HG03097 (cell line): ENCODE results near the gene POMT1.
"Not testable (repeated sequence)": the region's sequence is repeated elsewhere in the genome, so short reads cannot be mapped to it uniquely, and the experiment has no call there.

Experiments used
- ATAC-seq: cut with Tn5 transposase; IDR thresholded peaks from one replicate; pipeline ENCODE4 v1.9.1; 2021; ENCODE audit not compliant: unreplicated experiment, low FRiP score

Gene POMT1

DNA sequence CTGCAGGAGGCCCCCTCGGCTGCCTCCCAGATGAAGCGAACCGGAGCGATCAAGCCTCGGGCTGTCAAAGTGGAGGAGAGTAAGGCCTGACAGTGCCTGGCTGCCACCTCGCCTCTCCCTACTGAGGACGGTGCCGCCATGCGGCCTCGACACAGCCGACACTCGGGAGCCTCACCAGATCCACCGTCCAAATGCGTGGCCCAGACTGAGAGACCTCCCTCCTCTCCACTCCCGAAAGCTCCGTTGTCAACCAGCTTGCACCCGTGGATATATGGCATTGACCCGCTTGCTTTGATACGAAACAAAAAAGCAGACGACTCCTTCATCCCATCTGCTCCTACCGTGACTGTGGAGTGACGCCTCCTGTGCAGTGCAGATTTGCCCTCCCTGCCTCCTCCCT lies 6.9 kb upstream of the POMT1 start:
- ATAC-seq = no peak

DNA sequence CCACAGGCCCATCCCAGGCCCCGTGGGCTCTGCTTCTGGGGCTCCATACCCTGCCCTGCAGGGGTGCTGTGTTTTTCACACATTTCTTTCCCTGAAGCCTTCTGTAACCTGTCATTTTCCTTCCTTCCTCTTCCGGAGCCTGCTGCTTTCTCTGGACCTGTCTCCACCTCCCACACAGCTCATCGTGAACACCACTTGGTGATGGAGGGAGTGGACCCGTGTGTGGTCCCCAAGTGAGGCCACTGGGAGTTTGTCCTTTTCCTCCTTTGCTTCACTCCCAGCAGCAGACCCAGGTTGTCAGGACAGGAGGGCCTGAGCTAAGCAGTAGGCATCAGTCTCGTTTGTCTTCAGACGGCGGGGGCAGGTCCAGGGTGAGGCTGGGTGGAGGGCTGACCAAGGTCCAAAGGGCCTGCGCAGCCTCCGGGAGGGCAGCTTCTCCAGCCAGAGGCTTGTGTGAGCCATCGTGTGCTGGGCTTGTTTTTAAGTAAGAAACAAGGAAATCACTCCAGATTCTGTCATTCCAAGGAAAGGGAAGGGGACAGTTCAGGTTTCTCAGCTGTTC lies 5.8 kb upstream of the POMT1 start:
- no peak for ATAC-seq

DNA sequence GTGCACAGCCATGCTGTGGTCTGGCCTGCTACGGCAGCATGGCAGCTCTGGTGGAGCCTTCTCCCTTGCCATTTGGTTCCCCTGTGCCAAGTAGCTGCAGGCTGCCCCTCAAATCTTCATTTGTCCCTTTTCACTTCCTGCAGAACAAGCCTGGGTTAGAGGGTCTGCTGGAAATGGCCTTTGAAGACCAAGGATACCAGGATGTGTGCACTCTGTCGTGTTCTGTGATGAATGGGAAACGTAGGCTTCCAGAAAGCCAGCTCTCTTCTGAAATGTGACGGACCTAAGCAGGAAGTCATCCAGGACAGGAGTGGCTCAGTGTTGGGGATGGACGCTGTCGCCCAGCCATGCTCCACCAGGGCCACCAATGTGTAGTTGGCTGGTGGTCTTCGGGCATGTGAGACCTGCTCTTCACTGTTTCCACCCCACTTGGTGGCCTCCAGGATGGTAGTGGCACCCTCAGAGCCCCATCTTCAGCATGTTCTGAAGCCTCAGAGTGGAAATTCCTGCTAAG lies 3.4 kb upstream of the POMT1 start:
- no peak for ATAC-seq

DNA sequence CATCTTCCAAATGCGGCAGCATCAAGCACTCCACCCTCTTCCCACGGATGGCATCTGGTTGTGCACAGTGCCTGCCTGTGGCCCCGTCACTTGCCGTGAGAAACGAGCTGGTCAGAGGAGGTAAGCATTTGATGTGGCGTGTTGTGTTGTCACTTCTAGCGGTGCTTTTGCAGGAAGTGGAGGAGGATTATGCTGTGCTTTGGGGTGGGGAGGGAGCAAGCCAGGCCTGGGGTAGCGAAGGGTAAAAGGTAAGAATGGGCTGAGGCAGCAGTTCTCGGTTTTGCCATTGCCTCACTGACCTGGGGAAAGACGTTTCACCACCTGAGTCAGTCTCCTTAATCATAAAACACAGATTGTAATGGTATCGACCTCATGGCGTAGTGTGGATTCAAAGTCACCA lies 2.3 kb upstream of the POMT1 start:
- ATAC-seq = no peak

DNA sequence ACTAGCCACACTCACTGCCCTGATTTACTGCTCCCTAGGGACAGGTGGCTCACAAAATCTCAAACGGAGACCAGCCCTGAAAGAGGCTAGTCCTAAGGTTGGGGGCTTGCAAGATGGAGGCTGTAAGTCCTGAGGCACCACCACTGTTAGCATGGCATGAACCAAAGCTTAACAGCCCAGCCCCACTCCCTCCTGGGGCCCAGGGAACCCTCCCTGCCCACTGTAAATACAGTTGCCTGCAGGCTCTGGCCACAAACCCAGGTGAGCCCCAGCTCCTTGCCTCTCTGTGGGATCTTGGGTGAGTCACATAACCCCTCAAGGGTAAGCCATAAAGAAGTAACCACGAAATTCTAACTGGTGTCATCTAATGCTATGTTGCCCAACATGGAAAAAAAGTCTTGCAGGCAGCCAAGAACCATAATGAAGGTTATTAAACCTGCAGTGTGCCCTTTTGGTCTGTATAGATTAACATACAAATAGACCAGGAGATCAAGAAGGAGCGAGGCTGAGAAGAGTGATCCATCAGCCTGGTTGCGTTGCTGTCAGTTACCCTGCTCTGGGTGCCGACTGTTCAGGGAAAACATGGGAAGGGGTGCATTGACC lies 1.7 kb upstream of the POMT1 start:
- no peak for ATAC-seq

DNA sequence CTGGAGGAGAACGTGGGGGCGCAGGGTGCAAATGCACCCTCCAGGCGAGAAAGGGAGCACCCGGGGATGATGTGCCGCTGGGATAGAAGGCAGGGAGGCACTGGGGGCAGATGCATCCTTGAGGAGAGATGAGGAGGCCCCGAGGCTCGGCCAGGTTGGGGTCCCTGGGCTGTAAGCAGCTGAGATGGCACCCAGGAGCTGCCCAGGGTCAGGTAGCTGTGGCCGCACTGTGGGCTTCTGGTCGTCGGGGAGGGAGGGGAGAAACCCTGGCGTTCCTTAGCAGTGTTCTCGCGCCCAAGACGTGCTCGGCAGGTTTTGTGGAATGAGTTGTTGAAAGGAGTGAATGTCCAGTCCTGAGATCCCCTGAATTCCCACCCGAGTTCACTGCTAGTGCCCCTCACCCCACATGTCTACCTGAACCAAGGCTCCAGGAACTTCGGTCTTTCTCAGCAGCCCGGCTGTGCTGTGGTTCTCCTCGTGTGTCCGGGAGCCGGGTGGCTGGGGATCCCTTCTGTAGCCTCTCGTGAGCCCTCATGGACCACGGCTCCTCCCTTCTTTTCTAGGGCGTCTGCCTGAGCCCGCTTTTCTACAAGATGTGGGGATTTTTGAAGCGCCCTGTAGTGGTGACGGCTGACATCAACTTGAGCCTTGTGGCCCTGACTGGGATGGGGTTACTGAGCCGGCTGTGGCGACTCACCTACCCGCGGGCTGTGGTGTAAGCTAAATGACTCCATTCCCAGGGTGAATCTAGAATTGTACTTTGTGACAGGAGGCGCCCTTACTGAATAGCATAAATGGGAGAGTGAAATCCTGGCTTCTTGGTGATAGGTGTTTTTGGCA lies 1.1 kb downstream of the POMT1 start:
- ATAC-seq = no peak

DNA sequence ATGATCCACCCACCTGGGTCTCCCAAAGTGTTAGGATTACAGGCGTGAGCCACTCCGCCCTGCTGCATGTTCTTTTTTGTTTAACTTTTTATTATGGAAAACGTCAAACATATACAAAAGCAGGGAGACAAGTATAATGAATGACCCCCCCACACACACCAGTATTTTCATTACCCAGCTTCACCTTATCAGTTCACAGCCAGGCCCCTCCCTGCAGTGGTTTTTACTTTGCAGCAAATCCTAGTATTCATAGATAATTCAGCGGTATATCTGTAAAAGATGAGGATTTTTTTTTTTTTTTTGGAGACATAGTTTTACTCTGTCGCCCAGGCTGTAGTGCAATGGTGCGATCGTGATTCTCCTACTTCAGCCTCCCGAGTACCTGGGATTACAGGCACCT lies 2.3 kb downstream of the POMT1 start:
- no peak for ATAC-seq

DNA sequence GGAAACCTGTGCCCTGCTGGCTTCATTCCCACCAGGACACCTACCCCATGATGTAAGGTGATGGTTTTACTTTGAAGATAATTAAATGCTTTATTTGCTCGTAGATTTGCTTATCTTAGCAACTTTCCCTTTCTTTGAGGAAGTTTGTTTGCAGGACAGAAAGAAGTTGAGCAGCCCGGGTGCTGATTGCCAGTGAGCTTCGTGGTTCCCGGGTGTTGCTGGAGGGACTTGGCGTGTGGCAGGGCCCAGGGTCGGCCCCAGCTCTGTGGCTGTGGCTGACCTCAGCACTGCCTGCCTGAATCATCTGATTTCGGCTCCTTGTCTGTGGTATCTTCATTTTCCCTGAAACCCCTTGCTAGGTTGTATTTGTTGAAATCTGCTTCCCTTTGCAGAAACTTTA lies 8.7 kb downstream of the POMT1 start:
- no peak for ATAC-seq

DNA sequence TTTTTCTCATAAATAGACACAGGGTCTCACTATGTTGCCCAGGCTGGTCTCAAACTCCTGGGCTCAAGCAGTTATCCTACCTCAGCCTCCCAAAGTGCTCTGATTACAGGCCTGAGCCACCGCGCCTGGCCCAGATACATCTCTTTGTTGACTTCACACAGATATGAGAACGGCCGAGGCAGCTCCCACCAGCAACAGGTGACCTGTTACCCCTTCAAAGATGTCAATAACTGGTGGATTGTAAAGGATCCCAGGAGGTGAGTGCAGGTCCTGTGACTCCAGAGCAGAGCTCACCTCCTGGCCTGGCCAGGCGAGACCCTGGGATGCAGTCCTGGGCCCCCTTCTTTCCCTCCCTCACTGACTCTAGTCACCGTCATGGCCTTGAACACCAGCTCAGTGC lies 9.2 kb downstream of the POMT1 start:
- ATAC-seq = no peak

DNA sequence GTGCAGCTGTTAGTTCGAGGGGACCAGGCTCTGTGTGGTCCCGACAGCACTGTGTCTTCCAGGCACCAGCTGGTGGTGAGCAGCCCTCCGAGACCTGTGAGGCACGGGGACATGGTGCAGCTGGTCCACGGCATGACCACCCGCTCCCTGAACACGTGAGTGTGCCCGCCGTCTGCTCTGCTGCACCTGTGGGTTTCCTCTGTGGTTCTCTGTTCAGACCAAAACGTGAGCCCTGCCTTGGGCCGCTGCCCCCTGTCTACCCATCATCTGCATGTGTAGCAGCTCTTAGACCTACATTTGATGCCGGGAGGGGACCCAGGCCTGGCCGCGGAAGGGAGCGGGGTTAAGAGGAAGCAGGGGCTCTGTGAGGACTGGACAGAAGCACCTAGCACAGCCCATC lies 10.5 kb downstream of the POMT1 start:
- ATAC-seq = no peak

DNA sequence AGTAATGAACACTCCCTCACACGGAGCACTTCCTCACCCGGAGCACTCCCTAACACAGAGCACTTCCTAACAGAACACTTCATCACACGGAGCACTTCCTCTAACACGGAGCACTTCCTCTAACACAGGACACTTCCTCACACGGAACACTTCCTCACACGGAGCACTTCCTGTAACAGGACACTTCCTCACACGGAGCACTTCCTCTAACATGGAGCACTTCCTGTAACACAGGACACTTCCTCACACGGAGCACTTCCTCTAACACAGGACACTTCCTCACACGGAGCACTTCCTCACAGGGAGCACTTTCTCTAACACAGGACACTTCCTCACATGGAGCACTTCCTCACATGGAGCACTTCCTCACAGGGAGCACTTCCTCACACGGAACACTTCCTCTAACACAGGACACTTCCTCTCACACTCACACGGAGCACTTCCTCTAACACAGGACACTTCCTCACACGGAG lies 12.9 kb downstream of the POMT1 start:
- not testable (repeated sequence) for ATAC-seq

DNA sequence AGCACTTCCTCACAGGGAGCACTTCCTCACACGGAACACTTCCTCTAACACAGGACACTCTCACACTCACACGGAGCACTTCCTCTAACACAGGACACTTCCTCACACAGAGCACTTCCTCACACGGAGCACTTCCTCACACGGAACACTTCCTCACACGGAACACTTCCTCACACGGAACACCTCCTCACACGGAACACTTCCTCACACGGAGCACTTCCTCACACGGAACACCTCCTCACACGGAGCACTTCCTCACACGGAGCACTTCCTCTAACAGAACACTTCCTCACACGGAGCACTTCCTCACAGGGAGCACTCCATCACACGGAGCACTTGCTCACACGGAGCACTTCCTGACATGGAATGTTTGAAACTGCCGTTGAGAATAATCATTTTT lies 13.4 kb downstream of the POMT1 start:
- ATAC-seq = no peak

DNA sequence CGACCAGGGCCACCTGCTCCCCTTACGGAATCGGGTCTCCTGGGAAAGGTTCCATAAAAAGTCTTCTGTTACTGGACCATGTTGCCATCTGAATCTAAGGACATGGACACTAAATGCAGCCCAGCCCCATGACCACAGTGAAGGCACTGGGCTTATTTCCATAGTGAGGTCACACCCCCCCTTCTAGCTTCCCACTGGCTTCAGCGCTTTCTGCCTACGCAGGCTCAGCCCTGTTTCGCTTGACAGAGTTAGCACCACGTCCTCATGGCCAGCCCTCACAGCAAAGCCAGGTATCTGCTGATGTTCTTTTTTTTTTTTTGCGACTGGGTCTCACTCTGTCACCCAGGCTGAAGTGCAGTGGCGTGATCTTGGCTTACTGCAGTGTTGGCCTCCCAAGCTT lies 14.2 kb downstream of the POMT1 start:
- ATAC-seq = no peak

DNA sequence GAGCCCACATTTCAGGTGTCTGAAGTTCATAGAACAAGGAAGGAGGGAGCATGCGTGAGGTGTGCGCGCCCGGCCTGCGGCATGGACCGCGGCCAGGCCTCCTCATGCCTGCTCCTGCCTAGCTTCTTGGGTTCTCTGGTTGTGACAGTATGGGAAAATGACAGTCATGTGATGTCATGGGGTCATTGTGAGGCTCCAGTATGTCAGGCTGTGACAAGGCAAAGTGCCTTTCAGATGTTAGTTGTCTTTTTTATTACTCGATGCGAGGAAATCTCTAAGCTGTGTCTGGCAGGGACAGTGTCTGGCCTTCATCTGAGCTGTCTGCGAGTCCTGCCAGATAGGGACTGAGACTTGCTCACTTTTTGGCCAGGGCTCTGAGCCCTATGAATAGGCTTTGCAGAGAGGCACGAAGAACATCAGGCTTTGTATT lies 15.1 kb downstream of the POMT1 start:
- ATAC-seq = no peak

DNA sequence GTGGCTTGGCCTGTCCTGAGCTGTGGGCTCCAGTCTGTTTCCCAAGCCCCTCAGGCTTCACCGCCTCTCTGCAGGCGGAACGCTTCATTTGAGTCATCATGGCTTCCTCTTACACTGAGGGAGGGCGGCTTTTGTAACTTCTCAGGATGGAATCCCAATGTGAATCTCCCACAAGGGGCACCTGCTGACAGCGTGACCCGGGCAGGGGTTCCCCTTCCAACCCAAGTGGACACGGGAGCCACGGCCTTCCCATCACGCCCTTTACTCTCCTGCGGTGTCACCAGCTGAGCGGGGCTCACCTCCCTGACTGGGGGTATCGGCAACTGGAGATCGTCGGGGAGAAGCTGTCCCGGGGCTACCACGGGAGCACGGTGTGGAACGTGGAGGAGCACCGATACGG lies 15.8 kb downstream of the POMT1 start:
- no peak for ATAC-seq

DNA sequence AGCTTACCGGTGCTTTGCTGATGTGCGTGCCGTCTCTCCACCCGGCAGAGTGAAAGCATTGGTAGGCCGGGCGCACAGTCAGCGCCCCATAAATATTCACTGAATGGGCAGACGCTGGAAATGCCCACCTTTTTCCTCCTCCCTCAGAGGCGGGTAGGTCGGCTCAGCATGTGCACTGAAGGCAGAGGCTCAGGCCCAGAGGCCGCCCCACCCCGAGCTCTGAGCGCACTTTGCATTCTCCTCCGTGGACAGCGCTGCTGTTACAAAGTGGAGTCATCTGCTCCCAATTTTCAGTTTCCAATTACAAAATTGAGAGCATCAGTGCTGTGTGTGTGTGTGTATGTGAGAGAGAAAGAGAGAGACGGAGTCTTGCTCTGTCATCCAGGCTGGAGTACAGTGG lies 17.8 kb downstream of the POMT1 start:
- ATAC-seq = no peak

DNA sequence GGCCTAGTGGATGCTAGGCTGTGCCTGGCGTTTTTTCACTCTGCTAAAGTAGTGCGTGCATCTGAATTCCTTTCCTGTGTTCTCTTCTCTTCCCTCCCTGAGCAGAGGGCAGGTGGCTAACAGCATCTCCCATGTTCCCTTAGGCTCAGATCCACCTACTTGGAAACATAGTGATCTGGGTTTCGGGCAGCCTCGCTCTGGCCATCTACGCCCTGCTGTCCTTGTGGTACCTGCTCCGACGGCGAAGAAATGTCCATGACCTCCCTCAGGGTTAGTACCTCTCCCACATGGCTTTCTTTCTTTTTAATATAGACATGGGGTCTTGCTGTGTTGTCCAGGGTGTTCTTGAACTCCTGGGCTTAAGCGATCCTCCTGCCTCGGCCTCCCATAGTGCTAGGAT lies 18.5 kb downstream of the POMT1 start:
- ATAC-seq = no peak

DNA sequence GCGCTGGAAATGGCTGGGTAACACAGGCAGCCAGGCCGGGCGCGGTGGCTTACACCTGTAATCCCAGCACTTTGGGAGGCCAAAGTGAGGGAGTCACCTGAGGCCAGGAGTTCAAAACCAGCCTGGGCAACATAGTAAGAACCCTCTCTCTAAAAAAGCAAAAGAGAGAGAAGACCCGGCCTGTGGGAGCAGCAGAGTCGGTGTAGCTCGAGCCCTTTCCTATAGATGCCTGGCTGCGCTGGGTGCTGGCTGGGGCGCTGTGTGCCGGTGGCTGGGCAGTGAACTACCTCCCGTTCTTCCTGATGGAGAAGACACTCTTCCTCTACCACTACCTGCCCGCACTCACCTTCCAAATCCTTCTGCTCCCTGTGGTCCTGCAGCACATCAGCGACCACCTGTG lies 19.1 kb downstream of the POMT1 start:
- ATAC-seq = no peak

DNA sequence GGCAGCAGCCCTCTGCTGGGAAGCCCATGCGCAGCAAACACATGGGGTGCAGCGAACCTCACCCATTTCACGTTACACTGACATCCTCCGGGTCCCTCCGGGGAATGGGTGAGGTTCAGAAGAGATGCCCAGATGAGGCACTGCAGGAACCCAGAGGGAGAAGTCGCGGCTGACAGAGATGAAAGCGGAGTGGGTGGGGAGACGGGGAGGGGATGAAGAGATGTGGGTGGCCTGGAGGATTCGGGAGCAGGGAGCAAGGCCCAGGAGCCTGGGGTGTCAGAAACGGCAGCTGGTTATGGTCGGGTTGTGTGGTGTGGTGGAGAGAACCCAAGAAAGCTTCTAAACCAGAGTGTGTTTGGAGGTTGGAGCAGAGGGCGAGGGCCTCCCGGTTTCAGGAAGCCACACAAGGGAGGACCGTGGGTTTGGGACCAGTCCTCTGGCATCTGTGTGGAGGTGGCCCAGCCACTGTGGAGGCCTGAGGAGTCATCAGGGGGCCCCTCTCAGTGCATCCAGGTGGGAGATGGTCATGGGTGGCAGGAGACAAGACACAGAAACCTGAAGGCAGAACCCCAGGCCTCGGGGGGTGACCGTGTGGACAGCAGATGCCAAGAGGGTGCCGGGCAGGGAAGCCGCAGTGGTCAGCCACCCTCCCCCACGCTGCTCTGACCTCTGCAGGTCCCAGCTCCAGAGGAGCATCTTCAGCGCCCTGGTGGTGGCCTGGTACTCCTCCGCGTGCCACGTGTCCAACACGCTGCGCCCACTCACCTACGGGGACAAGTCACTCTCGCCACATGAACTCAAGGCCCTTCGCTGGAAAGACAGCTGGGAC lies 19.8 kb downstream of the POMT1 start:
- ATAC-seq = no peak

DNA sequence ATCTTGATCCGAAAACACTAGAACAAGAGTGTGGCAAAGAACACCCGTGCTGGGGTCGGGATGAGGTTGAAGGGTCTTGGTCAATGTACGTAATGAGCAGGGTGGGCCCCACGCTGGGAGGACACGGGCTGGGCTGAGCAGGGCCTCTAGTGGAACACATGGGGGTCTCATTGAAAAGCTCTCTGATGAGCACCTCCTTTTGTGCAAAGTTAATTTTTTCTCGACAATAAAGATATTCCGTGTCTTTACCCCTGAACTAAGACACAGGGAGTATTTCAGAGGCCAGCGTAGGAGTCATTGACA lies 20.3 kb downstream of the POMT1 start:
- ATAC-seq = no peak
